ENCODE measurements around the gene FCHO2.
"Not testable (repeated sequence)": the region's sequence is repeated elsewhere in the genome, so short reads cannot be mapped to it uniquely, and the experiment has no call there.

The FCHO2 gene, protein sequence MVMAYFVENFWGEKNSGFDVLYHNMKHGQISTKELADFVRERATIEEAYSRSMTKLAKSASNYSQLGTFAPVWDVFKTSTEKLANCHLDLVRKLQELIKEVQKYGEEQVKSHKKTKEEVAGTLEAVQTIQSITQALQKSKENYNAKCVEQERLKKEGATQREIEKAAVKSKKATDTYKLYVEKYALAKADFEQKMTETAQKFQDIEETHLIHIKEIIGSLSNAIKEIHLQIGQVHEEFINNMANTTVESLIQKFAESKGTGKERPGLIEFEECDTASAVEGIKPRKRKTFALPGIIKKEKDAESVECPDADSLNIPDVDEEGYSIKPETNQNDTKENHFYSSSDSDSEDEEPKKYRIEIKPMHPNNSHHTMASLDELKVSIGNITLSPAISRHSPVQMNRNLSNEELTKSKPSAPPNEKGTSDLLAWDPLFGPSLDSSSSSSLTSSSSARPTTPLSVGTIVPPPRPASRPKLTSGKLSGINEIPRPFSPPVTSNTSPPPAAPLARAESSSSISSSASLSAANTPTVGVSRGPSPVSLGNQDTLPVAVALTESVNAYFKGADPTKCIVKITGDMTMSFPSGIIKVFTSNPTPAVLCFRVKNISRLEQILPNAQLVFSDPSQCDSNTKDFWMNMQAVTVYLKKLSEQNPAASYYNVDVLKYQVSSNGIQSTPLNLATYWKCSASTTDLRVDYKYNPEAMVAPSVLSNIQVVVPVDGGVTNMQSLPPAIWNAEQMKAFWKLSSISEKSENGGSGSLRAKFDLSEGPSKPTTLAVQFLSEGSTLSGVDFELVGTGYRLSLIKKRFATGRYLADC

GRCh38 chr5:72955768-72956323 lies at the start of gene FCHO2:
FCHO2 (plus strand) TSS chr5:72956041; CDS start chr5:72956097, 56 bp downstream.
- Mint-ChIP-seq H3K4me3 (peak within 1 kb of the TSS; percentile 88), H3K27me3 (ENCODE audit: low read depth) (peaks cover 65% of the 10 kb centered on the region), H3K27ac (peak within 1 kb of the TSS; percentile 76), H3K9me3 (no peaks in the 10 kb centered on the region), H3K36me3 (ENCODE audit: low read depth) (peaks cover 3% of the 10 kb centered on the region), H3K4me1 (ENCODE audit: low read depth) (peaks cover 13% of the 10 kb centered on the region)

GRCh38 chr5:72906806-72907205 lies 49.0 kb upstream of the FCHO2 start:
- H3K27me3 Mint-ChIP-seq (ENCODE audit: low read depth), result no peaks in the 10 kb centered on the region
- H3K36me3 Mint-ChIP-seq (ENCODE audit: low read depth), result peaks cover 49% of the 10 kb centered on the region
- H3K4me1 Mint-ChIP-seq (ENCODE audit: low read depth), result no peaks in the 10 kb centered on the region
- no peak overlapping the region for H3K4me3 Mint-ChIP-seq
- no peak overlapping the region for H3K27ac Mint-ChIP-seq
- H3K9me3 Mint-ChIP-seq, result no peaks in the 10 kb centered on the region

DNA sequence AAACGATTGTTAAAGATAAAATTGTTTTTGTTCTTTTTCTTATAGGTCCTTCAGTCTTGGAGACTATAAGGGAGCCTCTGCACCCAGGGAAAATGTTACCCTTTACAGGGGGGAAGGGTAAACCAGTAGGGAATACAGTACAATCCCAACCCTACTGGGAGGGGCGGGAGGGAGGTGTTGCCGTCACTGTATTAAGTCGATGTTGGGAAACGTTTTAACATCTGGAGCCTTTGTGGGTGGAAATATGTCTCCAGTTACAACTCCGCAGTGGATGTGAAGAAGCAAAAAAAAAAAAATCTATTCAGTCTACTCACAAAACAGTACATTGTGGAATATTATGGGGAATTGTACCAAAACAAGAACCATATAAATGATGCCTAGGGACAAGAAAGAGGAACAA lies 47.2 kb upstream of the FCHO2 start:
- no peaks in the 10 kb centered on the region for H3K27me3 Mint-ChIP-seq (ENCODE audit: low read depth)
- peaks cover 41% of the 10 kb centered on the region for H3K36me3 Mint-ChIP-seq (ENCODE audit: low read depth)
- no peak overlapping the region for H3K27ac Mint-ChIP-seq
- no peak overlapping the region for H3K4me3 Mint-ChIP-seq
- H3K4me1 Mint-ChIP-seq (ENCODE audit: low read depth), result no peaks in the 10 kb centered on the region
- H3K9me3 Mint-ChIP-seq, result no peaks in the 10 kb centered on the region

DNA sequence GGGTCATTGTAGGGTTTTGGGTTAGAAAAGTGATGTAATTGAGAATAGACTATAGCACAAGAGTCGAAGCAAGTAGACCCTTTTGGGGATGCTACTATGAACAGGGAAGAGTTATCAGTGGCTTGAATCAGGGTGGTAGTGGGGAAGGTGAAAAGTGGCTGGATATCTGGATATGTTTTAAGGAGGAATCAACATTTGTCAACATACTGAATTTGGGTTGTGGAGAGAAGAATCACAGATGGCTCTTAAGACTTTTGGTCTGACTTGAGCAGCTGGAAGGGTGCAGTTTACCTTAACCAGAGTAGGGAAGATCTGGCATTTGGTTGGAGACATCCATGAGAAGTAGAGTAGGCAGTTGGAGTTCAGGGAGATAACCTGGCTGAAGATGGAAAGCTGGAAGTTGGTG lies 38.5 kb upstream of the FCHO2 start:
- Mint-ChIP-seq H3K4me1 (ENCODE audit: low read depth) (no peaks in the 10 kb centered on the region), H3K4me3 (no peak overlapping the region), H3K27me3 (ENCODE audit: low read depth) (no peaks in the 10 kb centered on the region), H3K36me3 (ENCODE audit: low read depth) (no peaks in the 10 kb centered on the region), H3K27ac (no peak overlapping the region), H3K9me3 (no peaks in the 10 kb centered on the region)

- no peaks in the 10 kb centered on the region for H3K9me3 Mint-ChIP-seq
- H3K4me3 Mint-ChIP-seq, result no peak overlapping the region
- no peaks in the 10 kb centered on the region for H3K36me3 Mint-ChIP-seq (ENCODE audit: low read depth)
- no peak overlapping the region for H3K27ac Mint-ChIP-seq
- H3K27me3 Mint-ChIP-seq (ENCODE audit: low read depth), result no peaks in the 10 kb centered on the region
- no peaks in the 10 kb centered on the region for H3K4me1 Mint-ChIP-seq (ENCODE audit: low read depth)
These were observed 34.9 kb upstream of the FCHO2 start for GRCh38 chr5:72920690-72921502.

DNA sequence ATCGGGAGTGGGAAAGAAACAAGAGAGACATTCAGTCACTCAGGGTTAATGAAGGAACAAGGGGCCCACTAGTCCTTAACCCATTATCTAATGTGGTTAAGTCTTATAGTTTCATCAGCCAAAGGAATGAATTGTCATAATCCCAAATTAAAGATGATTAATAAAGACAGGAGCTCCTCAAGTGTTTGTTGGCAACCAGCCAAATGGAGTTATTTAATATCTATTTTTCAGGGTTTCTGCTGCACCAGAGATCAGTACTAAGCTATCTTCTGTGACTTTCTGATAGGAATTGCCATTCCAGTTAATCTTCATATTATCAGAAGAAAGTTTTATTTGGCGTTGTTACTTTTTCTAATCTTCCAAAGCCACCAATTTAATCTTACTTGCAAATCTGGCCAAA lies 34.0 kb upstream of the FCHO2 start:
- no peaks in the 10 kb centered on the region for H3K9me3 Mint-ChIP-seq
- no peaks in the 10 kb centered on the region for H3K27me3 Mint-ChIP-seq (ENCODE audit: low read depth)
- H3K27ac Mint-ChIP-seq, result no peak overlapping the region

DNA sequence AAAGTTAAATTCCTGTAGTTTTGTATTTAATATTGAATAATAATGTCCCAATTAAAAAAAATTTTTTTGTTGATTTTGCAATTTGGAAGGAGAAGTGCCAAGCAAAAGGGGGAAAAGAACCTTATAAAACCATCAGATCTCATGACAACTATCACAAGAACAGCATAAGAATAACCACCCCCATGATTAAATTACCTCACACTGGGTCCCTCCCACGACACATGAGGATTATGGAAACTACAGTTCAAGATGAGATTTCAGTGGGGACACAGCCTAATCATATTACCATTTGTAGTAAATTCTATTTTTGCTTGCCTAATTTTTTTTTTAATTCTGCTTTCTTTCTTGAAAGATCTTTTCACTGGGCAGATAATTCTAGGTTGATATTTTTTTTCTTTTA lies 33.4 kb upstream of the FCHO2 start:
- no peaks in the 10 kb centered on the region for H3K27me3 Mint-ChIP-seq (ENCODE audit: low read depth)
- H3K36me3 Mint-ChIP-seq (ENCODE audit: low read depth), result no peaks in the 10 kb centered on the region
- no peaks in the 10 kb centered on the region for H3K4me1 Mint-ChIP-seq (ENCODE audit: low read depth)
- no peak overlapping the region for H3K27ac Mint-ChIP-seq
- no peaks in the 10 kb centered on the region for H3K9me3 Mint-ChIP-seq
- no peak overlapping the region for H3K4me3 Mint-ChIP-seq

More for the DNA sequence above, 34.0 kb upstream of the FCHO2 start:
- H3K36me3 Mint-ChIP-seq (ENCODE audit: low read depth), result no peaks in the 10 kb centered on the region
- no peaks in the 10 kb centered on the region for H3K4me1 Mint-ChIP-seq (ENCODE audit: low read depth)
- H3K4me3 Mint-ChIP-seq, result no peak overlapping the region

GRCh38 chr5:72925336-72926010 lies 30.4 kb upstream of the FCHO2 start:
- no peaks in the 10 kb centered on the region for H3K4me1 Mint-ChIP-seq (ENCODE audit: low read depth)
- H3K27ac Mint-ChIP-seq, result no peak overlapping the region
- no peak overlapping the region for H3K4me3 Mint-ChIP-seq
- H3K36me3 Mint-ChIP-seq (ENCODE audit: low read depth), result no peaks in the 10 kb centered on the region
- H3K27me3 Mint-ChIP-seq (ENCODE audit: low read depth), result peaks cover 7% of the 10 kb centered on the region
- H3K9me3 Mint-ChIP-seq, result no peaks in the 10 kb centered on the region

DNA sequence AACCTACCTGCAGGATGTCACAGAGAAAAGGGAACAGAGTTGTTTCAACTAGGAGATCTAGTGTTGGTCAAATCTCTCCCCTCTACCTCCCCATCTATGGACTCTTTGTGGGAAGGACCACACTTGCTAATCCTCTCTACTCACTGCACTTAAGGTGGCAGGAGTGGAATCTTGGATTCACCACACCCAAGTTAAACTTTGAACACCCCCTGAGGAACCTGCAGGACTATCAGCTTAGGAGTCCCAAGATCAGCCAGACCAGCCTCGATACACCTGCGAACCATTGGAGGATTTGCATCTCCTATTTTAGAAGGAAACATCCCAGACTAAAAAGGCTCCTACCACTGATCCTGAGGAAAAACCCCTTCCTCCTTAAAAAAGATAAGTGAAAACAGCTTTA lies 23.2 kb upstream of the FCHO2 start:
- not testable (repeated sequence) for H3K27ac Mint-ChIP-seq; H3K4me1 Mint-ChIP-seq (ENCODE audit: low read depth); H3K36me3 Mint-ChIP-seq (ENCODE audit: low read depth); H3K4me3 Mint-ChIP-seq; H3K9me3 Mint-ChIP-seq
- peaks cover 19% of the 10 kb centered on the region for H3K27me3 Mint-ChIP-seq (ENCODE audit: low read depth)

DNA sequence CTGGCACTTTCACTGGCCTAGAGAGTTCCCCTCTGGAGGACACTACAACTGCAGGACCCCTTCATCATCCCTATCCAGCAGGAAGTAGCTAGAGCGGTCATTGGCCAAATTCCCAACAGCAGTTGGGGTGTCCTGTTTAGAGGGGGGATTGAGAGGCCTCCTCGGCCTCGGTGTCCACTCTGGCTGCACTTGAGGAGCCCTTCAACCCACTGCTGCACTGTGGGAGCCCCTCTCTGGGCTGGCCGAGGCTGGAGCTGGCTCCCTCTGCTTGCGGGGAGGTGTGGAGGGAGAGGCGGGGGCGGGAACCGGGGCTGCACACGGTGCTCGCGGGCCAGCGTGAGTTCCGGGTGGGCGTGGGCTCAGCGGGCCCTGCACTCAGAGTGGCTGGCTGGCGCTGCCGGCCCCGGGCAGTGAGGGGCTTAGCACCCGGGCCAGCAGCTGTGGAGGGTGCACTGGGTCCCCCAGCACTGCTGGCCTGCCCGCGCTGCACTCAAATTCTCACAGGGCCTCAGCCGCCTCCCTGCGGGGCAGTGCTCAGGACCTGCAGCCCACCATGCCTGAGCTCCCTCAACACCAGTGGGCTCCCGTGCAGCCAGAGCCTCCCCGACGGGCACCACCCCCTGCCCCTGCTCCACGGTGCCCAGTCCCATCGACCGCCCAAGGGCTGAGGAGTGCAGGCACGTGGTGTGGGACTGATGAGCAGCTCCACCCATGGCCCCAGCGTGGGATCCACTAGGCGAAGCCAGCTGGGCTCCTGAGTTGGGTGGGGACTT lies 20.7 kb upstream of the FCHO2 start:
- not testable (repeated sequence) for H3K9me3 Mint-ChIP-seq; H3K4me1 Mint-ChIP-seq (ENCODE audit: low read depth); H3K36me3 Mint-ChIP-seq (ENCODE audit: low read depth); H3K4me3 Mint-ChIP-seq; H3K27ac Mint-ChIP-seq
- H3K27me3 Mint-ChIP-seq (ENCODE audit: low read depth), result peaks cover 20% of the 10 kb centered on the region

- no peaks in the 10 kb centered on the region for H3K36me3 Mint-ChIP-seq (ENCODE audit: low read depth)
- H3K27me3 Mint-ChIP-seq (ENCODE audit: low read depth), result peaks cover 20% of the 10 kb centered on the region
- peaks cover 2% of the 10 kb centered on the region for H3K4me1 Mint-ChIP-seq (ENCODE audit: low read depth)
These were observed 18.9 kb upstream of the FCHO2 start for GRCh38 chr5:72936893-72937292.

GRCh38 chr5:72937517-72938061 lies 18.3 kb upstream of the FCHO2 start:
- Mint-ChIP-seq H3K27ac (no peak overlapping the region), H3K36me3 (ENCODE audit: low read depth) (no peaks in the 10 kb centered on the region), H3K27me3 (ENCODE audit: low read depth) (peaks cover 17% of the 10 kb centered on the region), H3K4me3 (no peak overlapping the region), H3K9me3 (no peaks in the 10 kb centered on the region), H3K4me1 (ENCODE audit: low read depth) (peaks cover 2% of the 10 kb centered on the region)

More at GRCh38 chr5:72936893-72937292, 18.9 kb upstream of the FCHO2 start:
- no peak overlapping the region for H3K27ac Mint-ChIP-seq
- no peaks in the 10 kb centered on the region for H3K9me3 Mint-ChIP-seq
- H3K4me3 Mint-ChIP-seq, result no peak overlapping the region

DNA sequence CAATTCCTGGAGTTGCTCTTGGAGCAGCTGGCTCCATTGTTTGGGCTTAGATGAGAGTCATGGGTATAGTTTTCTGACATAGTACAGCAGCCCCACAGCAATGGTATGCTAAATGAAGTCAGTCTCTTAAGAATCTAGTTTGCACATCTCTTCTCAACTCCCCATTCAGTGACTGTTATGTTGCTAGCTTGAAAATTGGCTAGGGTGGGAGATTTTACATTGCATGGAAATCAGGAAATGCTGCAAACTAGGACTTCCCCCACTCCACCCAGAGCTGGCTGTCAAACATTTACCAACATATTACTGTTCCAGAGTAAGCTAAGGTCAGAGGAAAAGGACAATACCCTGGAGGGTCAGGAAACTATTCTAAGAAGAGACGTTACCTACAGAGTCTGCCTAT lies 17.6 kb upstream of the FCHO2 start:
- H3K27me3 Mint-ChIP-seq (ENCODE audit: low read depth), result peaks cover 14% of the 10 kb centered on the region
- H3K4me1 Mint-ChIP-seq (ENCODE audit: low read depth), result peaks cover 2% of the 10 kb centered on the region
- no peaks in the 10 kb centered on the region for H3K36me3 Mint-ChIP-seq (ENCODE audit: low read depth)
- no peaks in the 10 kb centered on the region for H3K9me3 Mint-ChIP-seq
- no peak overlapping the region for H3K27ac Mint-ChIP-seq
- no peak overlapping the region for H3K4me3 Mint-ChIP-seq
